Ishikawa (cell line): ENCODE results near the gene HAUS6.

Source experiments
- CEBPB ChIP-seq: IDR thresholded peaks from 2 replicates; pipeline ENCODE4 v1.6.1; 2012
- CREB1 ChIP-seq: IDR thresholded peaks from 2 replicates; pipeline ENCODE4 v1.6.1; 2012; ENCODE audit warnings: low read depth
- EGR1 ChIP-seq: IDR thresholded peaks from 2 replicates; pipeline ENCODE4 v1.6.1; 2012
- EP300 ChIP-seq: IDR thresholded peaks from 2 replicates; pipeline ENCODE4 v1.6.1; 2012; ENCODE audit warnings: borderline replicate concordance
- FOXM1 ChIP-seq: IDR thresholded peaks from 2 replicates; pipeline ENCODE4 v1.6.1; 2012; ENCODE audit warnings: low read depth, borderline replicate concordance
- NFIC ChIP-seq: IDR thresholded peaks from 2 replicates; pipeline ENCODE4 v1.6.1; 2012
- RAD21 ChIP-seq: IDR thresholded peaks from 2 replicates; pipeline ENCODE4 v1.6.1; 2012; ENCODE audit warnings: low read depth
- TAF1 ChIP-seq: IDR thresholded peaks from 2 replicates; pipeline ENCODE4 v1.6.1; 2012; ENCODE audit warnings: low read depth, mild to moderate bottlenecking
- TCF12 ChIP-seq: IDR thresholded peaks from 2 replicates; pipeline ENCODE4 v1.6.1; 2012; ENCODE audit warnings: low read depth
- TEAD4 ChIP-seq: IDR thresholded peaks from 2 replicates; pipeline ENCODE4 v1.6.1; 2012
- USF1 ChIP-seq: IDR thresholded peaks from 2 replicates; pipeline ENCODE4 v1.6.1; 2012
- YY1 ChIP-seq: IDR thresholded peaks from 2 replicates; pipeline ENCODE4 v1.6.1; 2012; ENCODE audit warnings: low read depth
- ZBTB7A ChIP-seq: IDR thresholded peaks from 2 replicates; pipeline ENCODE4 v1.6.1; 2012; ENCODE audit warnings: low read depth
- TF ChIP-seq, protein P1 (sequence below): IDR thresholded peaks from 2 replicates; pipeline ENCODE4 v1.6.1; 2012; ENCODE audit warnings: low read depth, mild to moderate bottlenecking
- TF ChIP-seq, protein P2 (sequence below): IDR thresholded peaks from 2 replicates; pipeline ENCODE4 v1.6.1; 2012

Gene HAUS6

GRCh38 chr9:19074229-19074628 is 28.5 kb downstream of the HAUS6 start:
- no peak for TF ChIP-seq CREB1
- TF ChIP-seq, protein P1, sequence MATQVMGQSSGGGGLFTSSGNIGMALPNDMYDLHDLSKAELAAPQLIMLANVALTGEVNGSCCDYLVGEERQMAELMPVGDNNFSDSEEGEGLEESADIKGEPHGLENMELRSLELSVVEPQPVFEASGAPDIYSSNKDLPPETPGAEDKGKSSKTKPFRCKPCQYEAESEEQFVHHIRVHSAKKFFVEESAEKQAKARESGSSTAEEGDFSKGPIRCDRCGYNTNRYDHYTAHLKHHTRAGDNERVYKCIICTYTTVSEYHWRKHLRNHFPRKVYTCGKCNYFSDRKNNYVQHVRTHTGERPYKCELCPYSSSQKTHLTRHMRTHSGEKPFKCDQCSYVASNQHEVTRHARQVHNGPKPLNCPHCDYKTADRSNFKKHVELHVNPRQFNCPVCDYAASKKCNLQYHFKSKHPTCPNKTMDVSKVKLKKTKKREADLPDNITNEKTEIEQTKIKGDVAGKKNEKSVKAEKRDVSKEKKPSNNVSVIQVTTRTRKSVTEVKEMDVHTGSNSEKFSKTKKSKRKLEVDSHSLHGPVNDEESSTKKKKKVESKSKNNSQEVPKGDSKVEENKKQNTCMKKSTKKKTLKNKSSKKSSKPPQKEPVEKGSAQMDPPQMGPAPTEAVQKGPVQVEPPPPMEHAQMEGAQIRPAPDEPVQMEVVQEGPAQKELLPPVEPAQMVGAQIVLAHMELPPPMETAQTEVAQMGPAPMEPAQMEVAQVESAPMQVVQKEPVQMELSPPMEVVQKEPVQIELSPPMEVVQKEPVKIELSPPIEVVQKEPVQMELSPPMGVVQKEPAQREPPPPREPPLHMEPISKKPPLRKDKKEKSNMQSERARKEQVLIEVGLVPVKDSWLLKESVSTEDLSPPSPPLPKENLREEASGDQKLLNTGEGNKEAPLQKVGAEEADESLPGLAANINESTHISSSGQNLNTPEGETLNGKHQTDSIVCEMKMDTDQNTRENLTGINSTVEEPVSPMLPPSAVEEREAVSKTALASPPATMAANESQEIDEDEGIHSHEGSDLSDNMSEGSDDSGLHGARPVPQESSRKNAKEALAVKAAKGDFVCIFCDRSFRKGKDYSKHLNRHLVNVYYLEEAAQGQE = no peak
- TF ChIP-seq TCF12 = no peak
- no peak for TF ChIP-seq EP300
- TF ChIP-seq NFIC = no peak
- TF ChIP-seq FOXM1 = no peak
- TF ChIP-seq, protein P2, sequence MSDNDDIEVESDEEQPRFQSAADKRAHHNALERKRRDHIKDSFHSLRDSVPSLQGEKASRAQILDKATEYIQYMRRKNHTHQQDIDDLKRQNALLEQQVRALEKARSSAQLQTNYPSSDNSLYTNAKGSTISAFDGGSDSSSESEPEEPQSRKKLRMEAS = no peak
- no peak for TF ChIP-seq USF1
- no peak for TF ChIP-seq TEAD4
- TF ChIP-seq EGR1 = no peak
- no peak for TF ChIP-seq ZBTB7A
- TF ChIP-seq TAF1 = no peak
- TF ChIP-seq CEBPB = no peak
- no peak for TF ChIP-seq RAD21

- TF ChIP-seq EP300 = no peak
- TF ChIP-seq CREB1 = no peak
- TF ChIP-seq EGR1 = no peak
- no peak for TF ChIP-seq TEAD4
- TF ChIP-seq TAF1 = no peak
- no peak for TF ChIP-seq USF1
- no peak for TF ChIP-seq TCF12
- no peak for TF ChIP-seq YY1
- no peak for TF ChIP-seq ZBTB7A
- TF ChIP-seq, protein P1 = no peak
- no peak for TF ChIP-seq CEBPB
- TF ChIP-seq RAD21 = no peak
- no peak for TF ChIP-seq NFIC
- no peak for TF ChIP-seq FOXM1
- TF ChIP-seq, protein P2 = no peak
Observed at GRCh38 chr9:19057033-19057432, 45.7 kb downstream of the HAUS6 start.

- TF ChIP-seq, protein P2 = no peak
- TF ChIP-seq EP300 (no peak), YY1 (no peak), FOXM1 (no peak), CREB1 (no peak), TCF12 (no peak), CEBPB (no peak), NFIC (no peak), USF1 (no peak), TAF1 (no peak), RAD21 (no peak), ZBTB7A (no peak), EGR1 (no peak), TEAD4 (no peak)
- TF ChIP-seq, protein P1 = no peak
Observed at GRCh38 chr9:19050637-19051591, 51.8 kb downstream of the HAUS6 start.
